Upper lobe of right lung (tissue), 1 donor: ENCODE data around the gene ATP5F1B. TPM values are rescaled to one million over a fixed set of nuclear protein-coding genes. Genes with fewer than 3 reads are reported as not detected.
A peak's percentile ranks its signal among the peaks of the same experiment; 100 is the strongest.

Source experiments
- ATAC-seq: fragments of 200-7000 bp; cut with Tn5 transposase; one replicate; pipeline ENCODE4 v1.9.1; 2020; ENCODE audit warnings: mild to moderate bottlenecking, moderate library complexity
- DNase-seq: peaks from one replicate; pipeline ENCODE4 v3.0.0-alpha.2; 2020
- H3K27ac ChIP-seq: fragments of 200-600 bp; one replicate; pipeline ENCODE4 v1.8.0; 2022
- H3K27me3 ChIP-seq: fragments of 200-600 bp; one replicate; pipeline ENCODE4 v1.8.0; 2022; ENCODE audit warnings: mild to moderate bottlenecking
- H3K36me3 ChIP-seq: fragments of 200-600 bp; one replicate; pipeline ENCODE4 v1.8.0; 2022
- H3K4me1 ChIP-seq: fragments of 200-600 bp; one replicate; pipeline ENCODE4 v1.8.0; 2022
- H3K4me3 ChIP-seq: fragments of 200-600 bp; one replicate; pipeline ENCODE4 v1.8.0; 2022; ENCODE audit warnings: mild to moderate bottlenecking
- H3K9me3 ChIP-seq: fragments of 200-600 bp; one replicate; pipeline ENCODE4 v1.8.0; 2022
- CTCF ChIP-seq: fragments of 200-600 bp; IDR thresholded peaks from one replicate; pipeline ENCODE4 v1.8.0; 2022; ENCODE audit warnings: antibody characterized with exemption
- intact Hi-C: fragments of 100-400 bp; cut with DNase I; formaldehyde crosslinking; loops from one replicate; pipeline ENCODE4 v1.11.0; 2022
- total RNA-seq: library from RNA; stranded (reverse); fragmentation: NEBNext Ultra II Directional; extraction: Animal tissue kit (Norgen Biotek cat#: 25700); gene quantifications from one replicate; pipeline ENCODE4 v1.2.1, GENCODE V29; 2021
- donor health status: DM: no; HTN: yes; CAD: no; lungs with severe emphysema.

ATP5F1B gene
- total RNA-seq, 1 donor from 2014 or later = 338 TPM

GRCh38 chr12:56684745-56685359 lies 39.1 kb upstream of the ATP5F1B start:
- Histone ChIP-seq H3K27ac (peak overlapping the region; percentile 99), H3K4me1 (peaks cover 46% of the 10 kb centered on the region)
- TF ChIP-seq CTCF = no peak

GRCh38 chr12:56682323-56682722 lies 36.5 kb upstream of the ATP5F1B start:
- H3K4me3 ChIP-seq = no peak overlapping the region
- peaks cover 27% of the 10 kb centered on the region for H3K36me3 ChIP-seq
- ATAC-seq (no peak), DNase-seq (no peak)
- intact Hi-C loops = no loop called here
- no peak for TF ChIP-seq CTCF
- no peaks in the 10 kb centered on the region for H3K27me3 ChIP-seq
- no peak overlapping the region for H3K27ac ChIP-seq
- no peaks in the 10 kb centered on the region for H3K9me3 ChIP-seq
- peaks cover 40% of the 10 kb centered on the region for H3K4me1 ChIP-seq

More at GRCh38 chr12:56684745-56685359, 39.1 kb upstream of the ATP5F1B start:
- H3K27me3 ChIP-seq = no peaks in the 10 kb centered on the region
- peak; percentile 19 for DNase-seq
- intact Hi-C loops = no loop called here
- H3K4me3 ChIP-seq = peak overlapping the region; percentile 98
- ATAC-seq = no peak
- peaks cover 20% of the 10 kb centered on the region for H3K36me3 ChIP-seq
- no peaks in the 10 kb centered on the region for H3K9me3 ChIP-seq

- Histone ChIP-seq H3K36me3 (peaks cover 28% of the 10 kb centered on the region), H3K9me3 (no peaks in the 10 kb centered on the region), H3K4me1 (peaks cover 32% of the 10 kb centered on the region), H3K4me3 (no peak overlapping the region), H3K27me3 (no peaks in the 10 kb centered on the region), H3K27ac (no peak overlapping the region)
- intact Hi-C loops = no loop called here
- no peak for ATAC-seq
- no peak for TF ChIP-seq CTCF
- peak; percentile 12 for DNase-seq
Observed at GRCh38 chr12:56679883-56680575, 34.2 kb upstream of the ATP5F1B start.

- ATAC-seq = no peak
- Histone ChIP-seq H3K4me3 (no peak overlapping the region), H3K4me1 (peaks cover 25% of the 10 kb centered on the region), H3K27ac (no peak overlapping the region), H3K27me3 (no peaks in the 10 kb centered on the region), H3K36me3 (peaks cover 28% of the 10 kb centered on the region), H3K9me3 (no peaks in the 10 kb centered on the region)
- intact Hi-C loops = no loop called here
- no peak for DNase-seq
- no peak for TF ChIP-seq CTCF
Observed at GRCh38 chr12:56678852-56679251, 33.1 kb upstream of the ATP5F1B start.

- intact Hi-C loops = no loop called here
- Histone ChIP-seq H3K4me1 (peaks cover 16% of the 10 kb centered on the region), H3K27me3 (no peaks in the 10 kb centered on the region), H3K27ac (no peak overlapping the region), H3K9me3 (no peaks in the 10 kb centered on the region), H3K4me3 (no peak overlapping the region), H3K36me3 (peaks cover 33% of the 10 kb centered on the region)
- TF ChIP-seq CTCF = no peak
- ATAC-seq = no peak
- DNase-seq = no peak
Observed at GRCh38 chr12:56677680-56678079, 31.9 kb upstream of the ATP5F1B start.
